ENCODE measurements around the gene BAZ1A. TPM values are rescaled to one million over a fixed set of nuclear protein-coding genes. Genes with fewer than 3 reads are reported as not detected.

The BAZ1A gene
- total RNA-seq, 2 donors from 2014 or later: 44.7 to 51.7 TPM

Other genes with a start within 250 kb of the BAZ1A start
- gene SNX6, start 245.2 kb downstream of the BAZ1A start, total RNA-seq: 10 to 100 TPM; 67.3 to 87.2 TPM
- gene CFL2, start 160.8 kb downstream of the BAZ1A start, total RNA-seq: 10 to 100 TPM; 41.8 to 44.9 TPM
- 10 to 100 TPM; 35.0 to 37.9 TPM for gene SRP54, start 107.6 kb upstream of the BAZ1A start, total RNA-seq
- 100 to 1,000 TPM; 109 to 111 TPM for gene FAM177A1, start 170.9 kb upstream of the BAZ1A start, total RNA-seq
- 10 to 100 TPM; 37.7 to 41.7 TPM for gene PPP2R3C, start 246.6 kb upstream of the BAZ1A start, total RNA-seq
- gene PRORP, start 247.2 kb upstream of the BAZ1A start, total RNA-seq: 10 to 100 TPM; 42.5 to 43.6 TPM

Data from T-helper 17 cell (primary cell).